ENCODE measurements around the gene C1QTNF5.

Gene C1QTNF5

DNA sequence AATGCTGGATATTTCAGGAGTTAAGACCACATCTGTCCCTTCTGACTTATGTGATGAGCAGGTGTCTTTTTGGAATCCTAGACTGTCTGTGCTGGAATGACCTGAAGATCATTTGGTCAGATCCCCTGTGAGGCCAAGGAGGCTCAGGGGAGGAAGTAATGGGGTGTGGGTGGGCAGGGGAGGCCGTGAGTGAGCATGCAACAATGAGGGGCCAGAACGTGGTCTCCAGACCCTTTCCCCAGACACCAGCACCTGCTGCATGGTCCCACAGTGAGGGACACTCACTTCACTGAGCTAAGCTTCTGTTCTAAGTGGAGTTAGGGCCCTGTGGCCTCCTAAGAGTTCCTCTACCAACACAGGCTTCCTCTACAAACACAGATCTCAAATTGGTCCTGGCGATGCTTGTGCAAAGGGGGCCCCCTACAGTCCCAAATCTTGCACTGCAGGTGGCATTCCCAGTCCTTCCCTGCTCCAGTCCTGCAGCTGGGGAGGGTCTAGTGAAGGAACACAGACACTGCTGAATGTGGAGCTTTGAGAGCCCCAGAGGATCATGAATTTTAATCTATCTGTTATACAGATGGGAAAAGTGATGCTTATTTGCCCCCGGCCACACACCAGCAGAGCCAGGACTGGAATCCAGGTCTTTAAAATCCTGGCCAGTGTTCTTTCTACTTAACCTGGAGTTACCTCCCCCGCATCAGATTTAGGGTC, 33.4 kb upstream of the C1QTNF5 start:
- DNase-seq (ENCODE audit: extremely low spot score, insufficient read length, low read depth) = no peak
- FAIRE-seq = peak; percentile 26

GRCh38 chr11:119373059-119373920, 32.6 kb upstream of the C1QTNF5 start:
- DNase-seq (ENCODE audit: extremely low spot score, insufficient read length, low read depth) = no peak
- FAIRE-seq = no peak

- no peak for FAIRE-seq
- no peak for DNase-seq (ENCODE audit: extremely low spot score, insufficient read length, low read depth)
These were observed 31.8 kb upstream of the C1QTNF5 start for GRCh38 chr11:119372260-119373058.

DNA sequence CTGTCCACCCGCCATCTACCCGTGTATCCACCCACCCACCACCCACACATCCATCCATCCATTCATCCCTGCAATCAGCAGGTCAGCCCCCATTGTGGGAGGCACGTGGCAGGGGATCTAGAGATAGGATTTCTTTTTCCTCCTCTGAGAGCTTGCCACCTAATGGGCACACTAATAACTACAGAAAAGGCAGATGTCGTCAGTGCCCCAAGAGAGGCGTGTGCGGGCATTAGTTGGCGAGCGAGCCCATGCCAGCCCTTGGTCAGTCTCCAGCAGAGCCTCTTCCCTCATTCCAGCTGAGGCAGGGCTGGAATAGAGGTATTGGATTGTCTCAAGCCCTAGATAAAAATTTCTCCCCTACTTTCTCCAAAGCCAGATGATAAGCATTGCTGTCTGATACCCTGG, 31.1 kb upstream of the C1QTNF5 start:
- DNase-seq (ENCODE audit: extremely low spot score, insufficient read length, low read depth) = no peak
- FAIRE-seq = no peak

GRCh38 chr11:119371067-119371601, 30.5 kb upstream of the C1QTNF5 start:
- FAIRE-seq (no peak), DNase-seq (ENCODE audit: extremely low spot score, insufficient read length, low read depth) (no peak)

DNA sequence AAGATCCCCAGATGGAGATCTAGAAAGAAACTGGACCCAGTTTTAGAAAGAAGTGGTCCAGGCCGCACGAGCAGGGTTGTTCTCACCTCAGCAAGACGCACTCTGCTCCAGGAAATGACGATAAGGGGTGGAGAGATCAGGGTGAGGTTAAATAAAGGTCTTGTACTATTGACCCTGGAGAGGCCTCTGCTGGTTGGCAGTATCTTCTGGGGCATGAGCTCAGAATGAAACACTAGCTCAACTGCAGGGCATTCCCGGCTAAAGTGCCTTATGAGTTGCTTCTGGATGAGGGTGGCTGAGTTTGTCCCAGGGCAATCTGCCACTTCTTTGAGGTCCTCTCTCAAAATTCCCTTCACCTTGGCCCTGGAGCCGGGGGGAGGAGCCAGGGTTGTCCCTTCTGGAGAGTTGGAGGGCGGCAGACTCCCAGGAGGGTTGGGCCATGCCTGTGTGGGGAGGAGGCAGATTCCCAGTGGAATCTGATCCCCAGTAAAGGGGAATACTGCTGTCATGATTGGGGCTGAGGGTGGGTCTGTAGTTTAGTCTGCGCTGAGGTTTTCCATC, 29.9 kb upstream of the C1QTNF5 start:
- no peak for DNase-seq (ENCODE audit: extremely low spot score, insufficient read length, low read depth)
- no peak for FAIRE-seq

GRCh38 chr11:119369132-119369925, 28.6 kb upstream of the C1QTNF5 start:
- FAIRE-seq = no peak
- DNase-seq (ENCODE audit: extremely low spot score, insufficient read length, low read depth) = no peak

DNA sequence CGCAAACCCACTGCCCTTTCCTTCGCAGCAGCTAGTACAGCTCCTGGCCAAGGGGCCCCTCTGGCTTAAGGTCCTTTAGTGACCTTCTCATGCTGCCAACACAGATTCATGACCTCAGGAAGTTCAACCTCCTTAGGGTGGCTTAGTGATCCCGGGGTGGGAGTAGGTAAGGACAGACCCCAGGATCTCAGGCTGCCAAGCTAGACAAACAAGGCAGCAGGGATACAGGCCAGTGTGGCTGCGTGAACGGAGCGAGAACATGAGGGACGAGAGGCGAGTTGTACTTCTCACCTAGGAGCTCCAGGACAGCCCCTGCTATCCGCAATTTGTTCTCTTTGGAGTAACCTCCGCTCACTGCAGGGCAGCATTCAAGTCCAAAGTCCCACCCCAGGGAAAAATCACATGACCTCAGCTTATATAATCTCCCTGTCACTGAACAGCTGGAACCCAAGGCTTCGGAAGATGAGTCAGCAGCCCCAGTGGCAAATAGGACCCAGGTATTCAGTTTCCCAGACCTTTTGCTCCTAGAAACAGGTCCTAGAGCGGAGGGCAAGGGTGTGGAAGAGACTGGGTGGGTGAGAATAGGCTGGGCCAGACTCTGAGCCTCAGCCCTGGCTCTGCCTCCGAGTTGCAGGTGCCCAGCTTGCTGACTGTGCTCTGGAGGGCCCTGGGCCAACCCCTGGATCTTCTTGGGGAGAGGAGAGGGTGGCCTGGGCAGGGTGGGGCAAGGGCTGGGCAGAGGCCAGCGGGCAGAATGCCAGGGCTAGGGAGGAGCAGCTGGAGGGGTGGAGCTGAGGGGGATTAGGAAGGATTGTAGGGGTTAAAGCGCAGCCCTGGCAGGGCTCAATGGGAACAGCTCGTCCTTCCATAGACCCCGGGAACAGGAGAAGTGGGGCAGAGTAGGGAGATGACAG, 27.7 kb upstream of the C1QTNF5 start:
- no peak for DNase-seq (ENCODE audit: extremely low spot score, insufficient read length, low read depth)
- FAIRE-seq = no peak

DNA sequence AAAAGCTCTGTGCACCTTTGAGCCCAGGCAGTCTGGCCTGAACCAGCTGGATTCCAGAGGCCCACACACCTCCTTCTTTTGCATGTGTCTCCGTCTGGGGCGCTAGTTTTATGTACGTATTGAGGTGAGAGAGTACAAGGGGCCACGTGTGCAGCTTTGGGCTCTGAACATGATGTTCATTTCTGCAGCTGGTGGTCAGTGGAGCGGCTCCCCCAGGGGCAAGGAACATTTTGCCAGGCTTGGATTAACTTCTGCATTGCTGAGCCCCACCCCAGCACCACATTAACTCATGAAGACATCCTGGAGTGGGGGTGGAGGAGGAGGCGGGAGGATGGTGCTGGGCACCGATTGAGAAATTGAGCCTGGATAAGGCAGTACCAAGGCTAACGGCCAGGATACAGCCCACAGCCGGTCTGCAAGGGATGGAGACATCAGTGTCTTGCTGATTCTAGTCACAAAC, 27.0 kb upstream of the C1QTNF5 start:
- FAIRE-seq = no peak
- no peak for DNase-seq (ENCODE audit: extremely low spot score, insufficient read length, low read depth)

DNA sequence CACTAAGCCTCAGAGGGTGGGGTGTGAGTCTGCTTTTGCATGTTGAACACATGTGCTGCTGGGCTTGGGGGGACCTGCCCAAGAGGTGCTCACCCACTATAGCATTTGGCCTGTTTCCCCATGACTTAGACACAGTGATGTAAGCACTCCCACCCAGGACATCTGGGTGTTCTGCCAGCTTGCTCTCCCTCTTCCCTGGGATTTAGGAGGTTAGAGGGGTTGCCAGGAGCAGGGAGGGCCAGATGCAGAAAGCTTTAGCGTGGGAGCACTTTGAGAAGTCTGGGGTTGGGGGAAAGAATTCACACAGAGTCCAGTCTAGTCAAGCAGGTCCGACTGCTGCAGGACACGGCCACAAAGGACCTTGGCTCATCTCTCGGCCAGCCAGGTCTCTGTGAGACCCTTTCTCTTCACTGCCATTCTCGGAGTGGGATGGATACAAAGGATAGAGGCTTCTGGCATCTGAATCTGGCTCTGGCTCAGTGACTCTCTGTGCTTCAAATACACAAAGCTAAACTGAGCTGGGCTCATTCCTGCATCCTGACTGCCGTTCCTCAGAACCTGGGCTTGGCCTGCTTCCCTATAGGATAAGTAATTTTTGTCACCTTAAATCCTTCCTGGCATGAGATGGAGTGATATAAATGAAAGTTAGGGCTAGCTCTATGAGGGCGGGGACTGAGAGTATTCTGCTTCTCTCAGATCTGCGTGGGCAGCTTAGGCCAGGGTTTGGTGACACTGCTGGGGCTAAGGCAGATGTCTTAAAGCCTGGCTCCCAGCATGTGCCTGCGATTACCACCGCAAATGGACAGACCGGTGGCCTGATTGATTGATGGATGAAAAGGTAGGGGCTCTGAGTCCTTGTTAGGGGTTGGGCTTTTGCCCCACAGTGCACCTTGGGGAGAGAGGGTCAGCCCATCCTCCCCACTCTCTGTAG, 26.3 kb upstream of the C1QTNF5 start:
- DNase-seq (ENCODE audit: extremely low spot score, insufficient read length, low read depth) (no peak), FAIRE-seq (no peak)

- DNase-seq (ENCODE audit: extremely low spot score, insufficient read length, low read depth) = no peak
- no peak for FAIRE-seq
These were observed 24.4 kb upstream of the C1QTNF5 start for GRCh38 chr11:119365071-119365591.

GRCh38 chr11:119363851-119364590, 23.3 kb upstream of the C1QTNF5 start:
- peak; percentile 62 for DNase-seq (ENCODE audit: extremely low spot score, insufficient read length, low read depth)
- FAIRE-seq = no peak

- no peak for DNase-seq (ENCODE audit: extremely low spot score, insufficient read length, low read depth)
These were observed 22.6 kb upstream of the C1QTNF5 start for GRCh38 chr11:119363081-119363850.

DNA sequence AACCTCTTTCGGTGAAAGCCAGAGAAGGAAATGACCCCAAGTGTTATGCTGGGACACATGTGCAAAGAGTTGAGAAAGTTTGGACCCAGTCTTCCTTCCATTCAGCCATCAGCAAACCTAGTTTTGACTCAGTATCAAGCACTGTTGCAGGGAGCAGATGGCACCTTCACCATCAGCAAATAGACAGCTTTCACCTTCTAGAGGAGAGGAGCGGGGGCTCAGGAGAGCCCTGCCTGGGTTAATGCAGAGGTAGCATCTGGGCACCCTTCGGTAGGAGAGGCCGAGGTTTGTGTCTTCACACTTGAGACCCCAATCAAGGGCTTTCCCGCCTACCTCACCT, 22.0 kb upstream of the C1QTNF5 start:
- FAIRE-seq (no peak), DNase-seq (ENCODE audit: extremely low spot score, insufficient read length, low read depth) (no peak)

More at GRCh38 chr11:119363081-119363850, 22.6 kb upstream of the C1QTNF5 start:
- no peak for FAIRE-seq

GRCh38 chr11:119361941-119362725, 21.4 kb upstream of the C1QTNF5 start:
- FAIRE-seq (no peak), DNase-seq (ENCODE audit: extremely low spot score, insufficient read length, low read depth) (no peak)
